RCC 7860 (cell line): ENCODE measurements around the gene MRPS27.
A peak's percentile ranks its signal among the peaks of the same experiment; 100 is the strongest.
"Not testable (repeated sequence)": the region's sequence is repeated elsewhere in the genome, so short reads cannot be mapped to it uniquely, and the experiment has no call there.

Experiments used
- DNase-seq: peaks from one replicate; pipeline ENCODE4 v3.0.0-alpha.2; 2015; ENCODE audit warnings: low spot score
- FAIRE-seq: peaks from 2 replicates; lab custom pipeline; 2012; peaks lifted over from hg19 to GRCh38; lab: Jason Lieb, UNC

The MRPS27 gene

GRCh38 chr5:72179816-72180440 is 140.1 kb downstream of the MRPS27 start:
- DNase-seq (no peak), FAIRE-seq (no peak)

GRCh38 chr5:72179028-72179815 is 140.8 kb downstream of the MRPS27 start:
- DNase-seq (peak; percentile 27), FAIRE-seq (no peak)

- FAIRE-seq = no peak
Measured at GRCh38 chr5:72177538-72177937, 142.5 kb downstream of the MRPS27 start.

GRCh38 chr5:72172786-72173185 is 147.3 kb downstream of the MRPS27 start:
- FAIRE-seq (no peak), DNase-seq (no peak)

More at GRCh38 chr5:72177538-72177937, 142.5 kb downstream of the MRPS27 start:
- no peak for DNase-seq

GRCh38 chr5:72171667-72172066 is 148.4 kb downstream of the MRPS27 start:
- no peak for FAIRE-seq
- no peak for DNase-seq

GRCh38 chr5:72171181-72171580 is 148.9 kb downstream of the MRPS27 start:
- not testable (repeated sequence) for DNase-seq, FAIRE-seq

GRCh38 chr5:72170101-72170500 is 149.9 kb downstream of the MRPS27 start:
- no peak for DNase-seq
- FAIRE-seq = no peak
